ENCODE measurements around the gene TXNRD2. TPM values are rescaled to one million over a fixed set of nuclear protein-coding genes. Genes with fewer than 3 reads are reported as not detected.

The TXNRD2 gene
- polyA plus RNA-seq, 1 donor from 2014 or later, result 4.1 TPM

DNA sequence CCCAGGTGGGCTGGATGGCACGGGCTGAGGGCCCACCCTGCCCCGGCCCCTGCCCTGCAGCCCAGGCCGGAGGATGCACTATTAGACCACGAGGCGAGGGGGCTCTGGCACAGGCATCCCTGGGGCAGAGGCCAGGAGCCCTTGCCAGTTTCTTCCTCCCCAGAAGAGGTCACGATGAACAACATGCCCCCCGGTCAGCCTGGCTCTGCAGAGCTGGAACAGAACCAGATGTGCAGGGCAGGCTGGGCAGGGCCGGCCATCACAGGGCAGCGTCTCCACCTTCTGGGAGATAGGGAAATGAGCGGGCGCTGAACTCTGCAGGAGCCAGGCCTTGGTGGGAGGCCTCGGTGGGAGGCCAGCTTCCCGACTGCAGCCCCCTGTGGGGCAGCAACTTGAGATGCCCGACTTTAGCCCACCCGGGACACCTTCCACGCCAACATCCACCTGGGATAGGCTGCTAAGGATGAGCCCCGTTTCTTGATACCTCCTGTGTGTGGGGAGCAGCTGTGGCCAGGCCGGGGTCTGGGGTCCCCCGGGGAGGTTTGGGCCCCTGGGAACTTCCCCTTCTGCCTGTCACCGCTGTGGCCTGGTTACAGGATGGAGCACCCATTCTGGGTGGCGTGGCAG, 65.2 kb downstream of the TXNRD2 start:
- no peaks in the 10 kb centered on the region for H3K36me3 ChIP-seq (ENCODE audit: insufficient read depth, low read length)
- no peak overlapping the region for H2AFZ ChIP-seq (ENCODE audit: low read depth, low read length)
- H3K9me2 ChIP-seq (ENCODE audit: insufficient read depth, low read length), result no peaks in the 10 kb centered on the region
- no peak overlapping the region for H3K4me2 ChIP-seq (ENCODE audit: low read length)
- H3K79me2 ChIP-seq (replicated peaks; ENCODE audit: insufficient read depth, low read length), result no peaks in the 10 kb centered on the region
- no peaks in the 10 kb centered on the region for H3K9me3 ChIP-seq (ENCODE audit: low read length)
- no peaks in the 10 kb centered on the region for H3K27me3 ChIP-seq (ENCODE audit: insufficient read depth, low read depth, low read length)
- H3K4me3 ChIP-seq (ENCODE audit: low read length), result no peak overlapping the region
- no peak for TF ChIP-seq TAF1 (IDR thresholded peaks at IDR 0.05; ENCODE audit: low read depth)
- no peak for TF ChIP-seq POLR2AphosphoS5 (IDR thresholded peaks at IDR 0.05)
- TF ChIP-seq, protein P1, sequence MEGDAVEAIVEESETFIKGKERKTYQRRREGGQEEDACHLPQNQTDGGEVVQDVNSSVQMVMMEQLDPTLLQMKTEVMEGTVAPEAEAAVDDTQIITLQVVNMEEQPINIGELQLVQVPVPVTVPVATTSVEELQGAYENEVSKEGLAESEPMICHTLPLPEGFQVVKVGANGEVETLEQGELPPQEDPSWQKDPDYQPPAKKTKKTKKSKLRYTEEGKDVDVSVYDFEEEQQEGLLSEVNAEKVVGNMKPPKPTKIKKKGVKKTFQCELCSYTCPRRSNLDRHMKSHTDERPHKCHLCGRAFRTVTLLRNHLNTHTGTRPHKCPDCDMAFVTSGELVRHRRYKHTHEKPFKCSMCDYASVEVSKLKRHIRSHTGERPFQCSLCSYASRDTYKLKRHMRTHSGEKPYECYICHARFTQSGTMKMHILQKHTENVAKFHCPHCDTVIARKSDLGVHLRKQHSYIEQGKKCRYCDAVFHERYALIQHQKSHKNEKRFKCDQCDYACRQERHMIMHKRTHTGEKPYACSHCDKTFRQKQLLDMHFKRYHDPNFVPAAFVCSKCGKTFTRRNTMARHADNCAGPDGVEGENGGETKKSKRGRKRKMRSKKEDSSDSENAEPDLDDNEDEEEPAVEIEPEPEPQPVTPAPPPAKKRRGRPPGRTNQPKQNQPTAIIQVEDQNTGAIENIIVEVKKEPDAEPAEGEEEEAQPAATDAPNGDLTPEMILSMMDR (IDR thresholded peaks at IDR 0.05; ENCODE audit: poor library complexity, severe bottlenecking), result no peak
- no peak for TF ChIP-seq MXI1 (conservative IDR thresholded peaks at IDR 0.05; ENCODE audit: poor library complexity, severe bottlenecking)
- TF ChIP-seq SMC3 (conservative IDR thresholded peaks at IDR 0.05; ENCODE audit: poor library complexity), result no peak
- TF ChIP-seq EP300 (conservative IDR thresholded peaks at IDR 0.05; ENCODE audit: poor library complexity, severe bottlenecking), result no peak
- no peak for TF ChIP-seq RAD21 (conservative IDR thresholded peaks at IDR 0.05)
- no peak for TF ChIP-seq EZH2 (IDR thresholded peaks at IDR 0.05; ENCODE audit: borderline replicate concordance, insufficient read depth, low read length, poor library complexity, severe bottlenecking)
- TF ChIP-seq, protein P2, sequence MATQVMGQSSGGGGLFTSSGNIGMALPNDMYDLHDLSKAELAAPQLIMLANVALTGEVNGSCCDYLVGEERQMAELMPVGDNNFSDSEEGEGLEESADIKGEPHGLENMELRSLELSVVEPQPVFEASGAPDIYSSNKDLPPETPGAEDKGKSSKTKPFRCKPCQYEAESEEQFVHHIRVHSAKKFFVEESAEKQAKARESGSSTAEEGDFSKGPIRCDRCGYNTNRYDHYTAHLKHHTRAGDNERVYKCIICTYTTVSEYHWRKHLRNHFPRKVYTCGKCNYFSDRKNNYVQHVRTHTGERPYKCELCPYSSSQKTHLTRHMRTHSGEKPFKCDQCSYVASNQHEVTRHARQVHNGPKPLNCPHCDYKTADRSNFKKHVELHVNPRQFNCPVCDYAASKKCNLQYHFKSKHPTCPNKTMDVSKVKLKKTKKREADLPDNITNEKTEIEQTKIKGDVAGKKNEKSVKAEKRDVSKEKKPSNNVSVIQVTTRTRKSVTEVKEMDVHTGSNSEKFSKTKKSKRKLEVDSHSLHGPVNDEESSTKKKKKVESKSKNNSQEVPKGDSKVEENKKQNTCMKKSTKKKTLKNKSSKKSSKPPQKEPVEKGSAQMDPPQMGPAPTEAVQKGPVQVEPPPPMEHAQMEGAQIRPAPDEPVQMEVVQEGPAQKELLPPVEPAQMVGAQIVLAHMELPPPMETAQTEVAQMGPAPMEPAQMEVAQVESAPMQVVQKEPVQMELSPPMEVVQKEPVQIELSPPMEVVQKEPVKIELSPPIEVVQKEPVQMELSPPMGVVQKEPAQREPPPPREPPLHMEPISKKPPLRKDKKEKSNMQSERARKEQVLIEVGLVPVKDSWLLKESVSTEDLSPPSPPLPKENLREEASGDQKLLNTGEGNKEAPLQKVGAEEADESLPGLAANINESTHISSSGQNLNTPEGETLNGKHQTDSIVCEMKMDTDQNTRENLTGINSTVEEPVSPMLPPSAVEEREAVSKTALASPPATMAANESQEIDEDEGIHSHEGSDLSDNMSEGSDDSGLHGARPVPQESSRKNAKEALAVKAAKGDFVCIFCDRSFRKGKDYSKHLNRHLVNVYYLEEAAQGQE (IDR thresholded peaks at IDR 0.05; ENCODE audit: borderline replicate concordance), result no peak
- no peaks in the 10 kb centered on the region for H3F3A ChIP-seq (ENCODE audit: insufficient read depth, low read length, poor library complexity, severe bottlenecking)
- H3K9ac ChIP-seq (ENCODE audit: low read length), result peak overlapping the region; percentile 66
- H3K27ac ChIP-seq (ENCODE audit: low read length), result no peak overlapping the region
- H4K20me1 ChIP-seq (ENCODE audit: insufficient read depth), result no peaks in the 10 kb centered on the region

DNA sequence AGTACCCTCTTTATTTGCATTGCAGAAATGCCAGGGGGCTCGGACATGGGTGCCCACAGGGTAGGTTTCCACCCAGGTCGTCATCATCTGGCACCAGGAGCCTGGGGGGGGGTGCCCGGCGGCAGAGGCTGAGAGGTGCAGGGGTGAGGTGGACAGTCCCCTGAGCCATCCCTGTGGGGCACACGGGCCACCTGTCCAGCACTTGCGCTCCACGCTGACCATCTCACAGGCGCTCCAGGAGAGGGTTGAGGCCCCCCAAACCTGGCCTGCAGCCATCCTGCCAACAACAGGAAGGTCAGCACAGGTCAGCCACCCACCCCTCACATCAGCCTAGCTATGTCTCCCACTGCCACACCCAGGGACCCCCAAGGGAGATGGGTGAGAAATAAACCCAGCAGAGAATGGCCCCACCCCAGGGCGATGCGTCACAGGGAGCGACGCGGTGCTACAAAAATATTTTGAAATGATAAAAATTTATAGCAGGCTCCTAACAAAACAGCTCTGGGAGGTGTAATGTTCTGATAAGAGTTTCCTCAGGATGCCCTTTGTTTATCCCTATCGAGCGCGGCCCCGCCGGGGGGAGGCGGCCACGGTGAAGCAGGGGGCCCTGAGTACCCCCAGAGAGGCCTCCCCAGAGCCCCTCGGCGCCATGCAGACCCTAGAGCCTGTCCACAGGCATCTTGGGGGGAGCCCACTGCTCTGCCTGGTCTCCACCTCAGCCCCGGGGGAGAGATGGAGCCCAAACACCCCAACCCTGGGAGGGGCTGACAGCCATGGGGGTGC, 65.9 kb downstream of the TXNRD2 start:
- TF ChIP-seq TAF1 (IDR thresholded peaks at IDR 0.05; ENCODE audit: low read depth) (no peak), EZH2 (IDR thresholded peaks at IDR 0.05; ENCODE audit: borderline replicate concordance, insufficient read depth, low read length, poor library complexity, severe bottlenecking) (no peak), EP300 (conservative IDR thresholded peaks at IDR 0.05; ENCODE audit: poor library complexity, severe bottlenecking) (no peak), RAD21 (conservative IDR thresholded peaks at IDR 0.05) (no peak), MXI1 (conservative IDR thresholded peaks at IDR 0.05; ENCODE audit: poor library complexity, severe bottlenecking) (no peak), POLR2AphosphoS5 (IDR thresholded peaks at IDR 0.05) (no peak), SMC3 (conservative IDR thresholded peaks at IDR 0.05; ENCODE audit: poor library complexity) (no peak)
- TF ChIP-seq, protein P1 (IDR thresholded peaks at IDR 0.05; ENCODE audit: poor library complexity, severe bottlenecking), result no peak
- TF ChIP-seq, protein P2 (IDR thresholded peaks at IDR 0.05; ENCODE audit: borderline replicate concordance), result no peak
- peak overlapping the region; percentile 33 for H3K4me3 ChIP-seq (ENCODE audit: low read length)
- no peaks in the 10 kb centered on the region for H3K9me3 ChIP-seq (ENCODE audit: low read length)
- no peaks in the 10 kb centered on the region for H3K9me2 ChIP-seq (ENCODE audit: insufficient read depth, low read length)
- H3K79me2 ChIP-seq (replicated peaks; ENCODE audit: insufficient read depth, low read length), result no peaks in the 10 kb centered on the region
- no peak overlapping the region for H2AFZ ChIP-seq (ENCODE audit: low read depth, low read length)
- H3F3A ChIP-seq (ENCODE audit: insufficient read depth, low read length, poor library complexity, severe bottlenecking), result no peaks in the 10 kb centered on the region
- H3K4me2 ChIP-seq (ENCODE audit: low read length), result no peak overlapping the region
- H4K20me1 ChIP-seq (ENCODE audit: insufficient read depth), result no peaks in the 10 kb centered on the region
- no peaks in the 10 kb centered on the region for H3K27me3 ChIP-seq (ENCODE audit: insufficient read depth, low read depth, low read length)
- H3K9ac ChIP-seq (ENCODE audit: low read length), result peak overlapping the region; percentile 66
- peak overlapping the region; percentile 83 for H3K27ac ChIP-seq (ENCODE audit: low read length)
- no peaks in the 10 kb centered on the region for H3K36me3 ChIP-seq (ENCODE audit: insufficient read depth, low read length)
